Liver (tissue), 9 donors: ENCODE measurements around the gene DYRK1A. TPM values are rescaled to one million over a fixed set of nuclear protein-coding genes. Genes with fewer than 3 reads are reported as not detected.

Source experiments
- DNase-seq: peaks from one replicate; pipeline ENCODE4 v3.0.0-alpha.2; 2017; ENCODE audit warnings: low spot score
- H3K27ac ChIP-seq, 2 donors: one replicate each; pipeline ENCODE4 v1.7.0; 2013; ENCODE audit warnings: inconsistent platforms in 2 of 2, low read length in 2 of 2, control low read depth in 1 of 2, low read depth in 1 of 2, mild to moderate bottlenecking in 1 of 2
- H3K27me3 ChIP-seq, 4 donors: one replicate each; pipeline versions ENCODE4 v1.6.1 to v1.7.0; 2013; ENCODE audit warnings: low read length in 3 of 4, inconsistent platforms in 1 of 4, mild to moderate bottlenecking in 1 of 4, moderate library complexity in 1 of 4; ENCODE audit not compliant: control insufficient read depth in 4 of 4, insufficient read depth in 4 of 4
- H3K36me3 ChIP-seq, 4 donors: one replicate each; pipeline versions ENCODE4 v1.6.1 to v1.7.0; 2013; ENCODE audit warnings: low read length in 3 of 4, mild to moderate bottlenecking in 3 of 4, low read depth in 1 of 4, moderate library complexity in 1 of 4; ENCODE audit not compliant: control insufficient read depth in 4 of 4, insufficient read depth in 3 of 4
- H3K4me1 ChIP-seq, 4 donors: one replicate each; pipeline versions ENCODE4 v1.6.1 to v1.7.0; 2013; ENCODE audit warnings: low read length in 3 of 4, mild to moderate bottlenecking in 3 of 4, moderate library complexity in 1 of 4; ENCODE audit not compliant: control insufficient read depth in 4 of 4, insufficient read depth in 4 of 4
- H3K4me3 ChIP-seq, 3 donors: one replicate each; pipeline versions ENCODE4 v1.6.1 to v1.7.0; 2013; ENCODE audit warnings: low read length in 3 of 3, control low read depth in 1 of 3, low read depth in 1 of 3, mild to moderate bottlenecking in 1 of 3
- H3K9ac ChIP-seq, 2 donors: one replicate each; pipeline ENCODE4 v1.7.0; 2013; ENCODE audit warnings: low read length in 2 of 2, mild to moderate bottlenecking in 2 of 2, moderate library complexity in 2 of 2, control low read depth in 1 of 2, low read depth in 1 of 2
- H3K9me3 ChIP-seq, 4 donors: one replicate each; pipeline versions ENCODE4 v1.6.1 to v1.7.0; 2013; ENCODE audit warnings: low read length in 3 of 4; ENCODE audit not compliant: control insufficient read depth in 4 of 4
- ATF3 ChIP-seq: IDR thresholded peaks from 2 replicates; pipeline ENCODE4 v1.6.1; 2016; ENCODE audit warnings: antibody characterized with exemption
- CTCF ChIP-seq: fragments of 150-350 bp; IDR thresholded peaks from 2 replicates; pipeline ENCODE4 v1.5.1; 2017; ENCODE audit warnings: improper control_type of control experiment, low read depth, low read length; ENCODE audit not compliant: missing input control
- EGR1 ChIP-seq, 2 donors: IDR thresholded peaks; 2 replicates each; pipeline ENCODE4 v1.6.1; 2016 to 2018; ENCODE audit warnings: antibody characterized with exemption in 2 of 2, low read depth in 2 of 2
- FOXA1 ChIP-seq: IDR thresholded peaks from 2 replicates; pipeline ENCODE4 v1.6.1; 2016; ENCODE audit warnings: antibody characterized with exemption
- FOXA2 ChIP-seq: IDR thresholded peaks from 2 replicates; pipeline ENCODE4 v1.6.1; 2016; ENCODE audit warnings: antibody characterized with exemption
- GABPA ChIP-seq, 2 donors: IDR thresholded peaks in 1 of 2; conservative IDR thresholded peaks in 1 of 2; 2 replicates each; pipeline ENCODE4 v1.6.1; 2016; ENCODE audit warnings: antibody characterized with exemption in 2 of 2, mild to moderate bottlenecking in 1 of 2, moderate library complexity in 1 of 2
- HNF4A ChIP-seq, 2 donors: conservative IDR thresholded peaks; 2 replicates each; pipeline ENCODE4 v1.6.1; 2016; ENCODE audit warnings: antibody characterized with exemption in 2 of 2, mild to moderate bottlenecking in 2 of 2
- HNF4G ChIP-seq: IDR thresholded peaks from 2 replicates; pipeline ENCODE4 v1.6.1; 2016; ENCODE audit warnings: antibody characterized with exemption
- JUND ChIP-seq, 2 donors: IDR thresholded peaks; 2 replicates each; pipeline ENCODE4 v1.6.1; 2016; ENCODE audit warnings: antibody characterized with exemption in 2 of 2
- MAX ChIP-seq: IDR thresholded peaks from 2 replicates; pipeline ENCODE4 v1.6.1; 2016; ENCODE audit warnings: antibody characterized with exemption
- NR2F2 ChIP-seq: IDR thresholded peaks from 2 replicates; pipeline ENCODE4 v1.6.1; 2016; ENCODE audit warnings: antibody characterized with exemption
- RAD21 ChIP-seq, 2 donors: IDR thresholded peaks; 2 replicates each; pipeline ENCODE4 v1.6.1; 2016; ENCODE audit warnings: antibody characterized with exemption in 2 of 2, mild to moderate bottlenecking in 2 of 2
- REST ChIP-seq: IDR thresholded peaks from 2 replicates; pipeline ENCODE4 v1.6.1; 2016; ENCODE audit warnings: antibody characterized with exemption, mild to moderate bottlenecking
- RXRA ChIP-seq, 2 donors: IDR thresholded peaks; 2 replicates each; pipeline ENCODE4 v1.6.1; 2017 to 2018; ENCODE audit warnings: antibody characterized with exemption in 2 of 2, mild to moderate bottlenecking in 1 of 2
- SP1 ChIP-seq: IDR thresholded peaks from 2 replicates; pipeline ENCODE4 v1.6.1; 2018; ENCODE audit warnings: antibody characterized with exemption, mild to moderate bottlenecking
- TAF1 ChIP-seq: conservative IDR thresholded peaks from 2 replicates; pipeline ENCODE4 v1.6.1; 2016; ENCODE audit warnings: antibody characterized with exemption, mild to moderate bottlenecking
- YY1 ChIP-seq: IDR thresholded peaks from 2 replicates; pipeline ENCODE4 v1.6.1; 2016; ENCODE audit warnings: antibody characterized with exemption, mild to moderate bottlenecking
- ZBTB33 ChIP-seq: IDR thresholded peaks from 2 replicates; pipeline ENCODE4 v1.6.1; 2016; ENCODE audit warnings: antibody characterized with exemption
- WGBS: extraction: QIAGEN DNeasy Blood & Tissue Kit; methylation state at CpG from one replicate; pipeline ENCODE4 v1.1.7; 2013; 5-methylcytosine and 5-hydroxymethylcytosine counted together
- polyA plus RNA-seq, 2 donors: library from polyadenylated mRNA; stranded (reverse) in 1 of 2; unstranded in 1 of 2; fragments of 200-250 nt in 1 of 2; fragments of >200 nt in 1 of 2; fragmentation: Nextera tagmentation in 1 of 2; extraction: Ambion mirVana in 1 of 2; gene quantifications; one replicate each; pipeline versions ENCODE4 v1.2.1 to v1.2.3, GENCODE V29; 2013 to 2015
- total RNA-seq, 2 donors: library from RNA; depleted of rRNA; stranded (reverse); fragments of >200 nt; gene quantifications; one replicate each; pipeline ENCODE4 v1.2.3, GENCODE V29; 2014
- donor health status: healthy.
- donor health status: healthy.
- donor health status: healthy.
- donor health status: healthy.
- donor health status: healthy.

Gene DYRK1A
- total and polyA plus RNA-seq, 4 donors = 5.1 to 58.3 (median 22.9) TPM

- H3K4me1 ChIP-seq = no peaks in the 10 kb centered on the region
- no peak overlapping the region for H3K27ac ChIP-seq
- H3K27me3 ChIP-seq = no peaks in the 10 kb centered on the region
- no peak overlapping the region for H3K4me3 ChIP-seq
- no peak for DNase-seq
- no peak overlapping the region for H3K9ac ChIP-seq
- 75% methylated on average over 23 of the region's 23 CpGs for WGBS
- H3K9me3 ChIP-seq = peaks cover 0 to 4% (median 0%) of the 10 kb centered on the region in 4 donors
- TF ChIP-seq RAD21 (IDR thresholded peaks at IDR 0.05) (no peak), TAF1 (no peak), NR2F2 (no peak), JUND (IDR thresholded peaks at IDR 0.05) (no peak), RXRA (IDR thresholded peaks at IDR 0.05) (no peak), YY1 (no peak), SP1 (no peak), ZBTB33 (no peak), REST (no peak), GABPA (IDR thresholded peaks at IDR 0.05 in 1 of 2, conservative IDR thresholded peaks at IDR 0.05 in 1 of 2) (no peak), FOXA1 (no peak), FOXA2 (no peak), CTCF (no peak), HNF4G (no peak), ATF3 (no peak), EGR1 (IDR thresholded peaks at IDR 0.05; ENCODE audit: low read depth in 2 of 2) (no peak), HNF4A (conservative IDR thresholded peaks at IDR 0.05) (no peak), MAX (no peak)
- H3K36me3 ChIP-seq = no peaks in the 10 kb centered on the region
Measured at GRCh38 chr21:37546949-37547614, 180.5 kb downstream of the DYRK1A start.
